HCT116 (cell line): Measurements from ENCODE around the gene LUM. TPM values are rescaled to one million over a fixed set of nuclear protein-coding genes. Genes with fewer than 3 reads are reported as not detected.

ENCODE experiments used
- ATAC-seq: fragments of 200-7000 bp; cut with Tn5 transposase; 2 replicates; pipeline ENCODE4 v1.9.1; 2020; ENCODE audit warnings: mild to moderate bottlenecking, moderate library complexity
- BruUV-seq: library from RNA; stranded (reverse); fragments of 400-500 nt; replicated peaks from 2 replicates; lab custom pipeline; 2021; lab: Mats Ljungman, UMichigan
- CTCF ChIA-PET: fragments of 300-600 bp; sonication (Branson Sonifier 250); formaldehyde crosslinking; loops from one replicate; lab custom pipeline; 2021; ENCODE audit warnings: antibody characterized with exemption; lab: Charles Lee
- POLR2A ChIA-PET: fragments of 300-600, 350-600 bp; sonication (Branson Sonifier 250); formaldehyde crosslinking; loops from one replicate; lab custom pipeline; 2021; ENCODE audit warnings: antibody characterized with exemption; lab: Charles Lee
- RAD21 ChIA-PET, 2 experiments: fragments of 300-600 bp; sonication (Branson Sonifier 250); formaldehyde crosslinking; loops; one replicate each; lab custom pipeline; 2023; ENCODE audit warnings: low total read pairs in 2 of 2; ENCODE audit not compliant: uncharacterized antibody in 2 of 2, unreplicated experiment in 2 of 2, low non-redundant PET in 1 of 2; lab: Charles Lee
- DNase-seq: peaks from one replicate; pipeline ENCODE4 v3.0.0-alpha.2; 2010; ENCODE audit warnings: low read depth, low spot score
- H2AFZ ChIP-seq: fragments of 200-600 bp; shearing (Covaris generic), sonication (generic); 2 replicates; pipeline ENCODE4 v1.6.1; 2017; ENCODE audit warnings: low read depth, mixed run types, mixed read lengths, antibody characterized with exemption, low read length; ENCODE audit not compliant: poor library complexity, severe bottlenecking
- H3K27ac ChIP-seq: 2 replicates; pipeline ENCODE4 v1.5.1; 2012; ENCODE audit warnings: low read depth, low read length
- H3K27me3 ChIP-seq: fragments of 200-600 bp; sonication (generic); 2 replicates; pipeline ENCODE4 v1.6.1; 2016; ENCODE audit warnings: mixed run types, low read length, mixed read lengths; ENCODE audit not compliant: insufficient read depth
- H3K36me3 ChIP-seq, 2 experiments: fragments of 200-500 bp in 1 of 2; fragments of 200-600 bp in 1 of 2; sonication (Bioruptor generic) in 1 of 2; sonication (generic) in 1 of 2; 2 replicates each; pipeline versions ENCODE4 v1.5.1 to v1.6.1; 2014 to 2016; ENCODE audit warnings: low read length in 2 of 2, inconsistent platforms in 1 of 2, mixed read lengths in 1 of 2, mixed run types in 1 of 2; ENCODE audit not compliant: insufficient read depth in 2 of 2, control insufficient read depth in 1 of 2
- H3K4me1 ChIP-seq, 2 experiments: fragments of 200-600 bp in 1 of 2; sonication (generic) in 1 of 2; 2 replicates each; pipeline versions ENCODE4 v1.5.1 to v1.6.1; 2012 to 2017; ENCODE audit warnings: low read length in 2 of 2, inconsistent platforms in 1 of 2, mild to moderate bottlenecking in 1 of 2, mixed read lengths in 1 of 2, mixed run types in 1 of 2, moderate library complexity in 1 of 2; ENCODE audit not compliant: insufficient read depth in 2 of 2, control insufficient read depth in 1 of 2
- H3K4me2 ChIP-seq: fragments of 200-600 bp; sonication (generic); 2 replicates; pipeline ENCODE4 v1.6.1; 2017; ENCODE audit warnings: mixed run types, low read length, mixed read lengths
- H3K4me3 ChIP-seq, 2 experiments: fragments of 200-600 bp in 1 of 2; sonication (generic) in 1 of 2; replicated peaks in 1 of 2; 2 replicates each; pipeline ENCODE4 v1.5.1; 2011 to 2016; ENCODE audit warnings: low read length in 2 of 2, control low read depth in 1 of 2, low read depth in 1 of 2, mild to moderate bottlenecking in 1 of 2, mixed read lengths in 1 of 2, mixed run types in 1 of 2
- H3K79me2 ChIP-seq: fragments of 200-600 bp; sonication (generic); 2 replicates; pipeline ENCODE4 v1.6.1; 2017; ENCODE audit warnings: mild to moderate bottlenecking, mixed run types, low read length, moderate library complexity, mixed read lengths; ENCODE audit not compliant: insufficient read depth
- H3K9ac ChIP-seq: fragments of 200-600 bp; sonication (generic); 2 replicates; pipeline ENCODE4 v1.6.1; 2016; ENCODE audit warnings: low read length, mixed read lengths
- H3K9me2 ChIP-seq: fragments of 200-600 bp; sonication (generic), shearing (Covaris generic); 2 replicates; pipeline ENCODE4 v1.6.1; 2017; ENCODE audit warnings: mixed run types, mild to moderate bottlenecking, moderate library complexity; ENCODE audit not compliant: insufficient read depth
- H3K9me3 ChIP-seq, 2 experiments: fragments of 200-500 bp in 1 of 2; fragments of 200-600 bp in 1 of 2; sonication (Bioruptor generic) in 1 of 2; sonication (generic) in 1 of 2; 2 replicates each; pipeline ENCODE4 v1.6.1; 2014 to 2017; ENCODE audit warnings: low read length in 2 of 2, mixed read lengths in 2 of 2, inconsistent platforms in 1 of 2, low read depth in 1 of 2, mild to moderate bottlenecking in 1 of 2, mixed run types in 1 of 2, moderate library complexity in 1 of 2; ENCODE audit not compliant: control insufficient read depth in 1 of 2, insufficient read depth in 1 of 2
- H4K20me1 ChIP-seq: fragments of 200-600 bp; sonication (generic), shearing (Covaris generic); 2 replicates; pipeline ENCODE4 v1.6.1; 2017; ENCODE audit warnings: mixed run types, mild to moderate bottlenecking, moderate library complexity; ENCODE audit not compliant: insufficient read depth
- ATF3 ChIP-seq: IDR thresholded peaks from 2 replicates; pipeline ENCODE4 v1.6.1; 2012
- CBX3 ChIP-seq: IDR thresholded peaks from 2 replicates; pipeline ENCODE4 v1.6.1; 2012; ENCODE audit warnings: low read depth
- CEBPB ChIP-seq: IDR thresholded peaks from 2 replicates; pipeline ENCODE4 v1.6.1; 2012; ENCODE audit warnings: low read depth
- EGR1 ChIP-seq: IDR thresholded peaks from 2 replicates; pipeline ENCODE4 v1.6.1; 2012; ENCODE audit warnings: low read depth
- ELF1 ChIP-seq: IDR thresholded peaks from 2 replicates; pipeline ENCODE4 v1.6.1; 2012; ENCODE audit warnings: low read depth, borderline replicate concordance
- EZH2 ChIP-seq: fragments of 200-600 bp; sonication (generic); IDR thresholded peaks from 2 replicates; pipeline ENCODE4 v1.6.1; 2017; ENCODE audit warnings: antibody characterized with exemption, mixed run types
- EZH2phosphoT487 ChIP-seq: fragments of 200-600 bp; IDR thresholded peaks from 2 replicates; pipeline ENCODE4 v1.6.1; 2018; ENCODE audit warnings: antibody characterized with exemption, borderline replicate concordance
- FOSL1 ChIP-seq: IDR thresholded peaks from 2 replicates; pipeline ENCODE4 v1.6.1; 2012; ENCODE audit warnings: low read depth
- JUND ChIP-seq: IDR thresholded peaks from 2 replicates; pipeline ENCODE4 v1.6.1; 2012
- POLR2A ChIP-seq: IDR thresholded peaks from 2 replicates; pipeline ENCODE4 v1.7.0; 2011; ENCODE audit warnings: borderline replicate concordance; ENCODE audit not compliant: insufficient read depth, insufficient read length; ENCODE audit errors: extremely low read depth
- RAD21 ChIP-seq: IDR thresholded peaks from 2 replicates; pipeline ENCODE4 v1.6.1; 2012; ENCODE audit warnings: low read depth, mild to moderate bottlenecking
- REST ChIP-seq: IDR thresholded peaks from 2 replicates; pipeline ENCODE4 v1.6.1; 2012; ENCODE audit warnings: low read depth
- SIN3A ChIP-seq: IDR thresholded peaks from 2 replicates; pipeline ENCODE4 v1.6.1; 2012; ENCODE audit warnings: low read depth
- SP1 ChIP-seq: IDR thresholded peaks from 2 replicates; pipeline ENCODE4 v1.6.1; 2012; ENCODE audit warnings: low read depth
- SRF ChIP-seq: IDR thresholded peaks from 2 replicates; pipeline ENCODE4 v1.6.1; 2012; ENCODE audit warnings: low read depth
- TCF7L2 ChIP-seq: IDR thresholded peaks from 2 replicates; pipeline ENCODE4 v1.7.0; 2011; ENCODE audit warnings: borderline replicate concordance, inconsistent platforms; ENCODE audit not compliant: insufficient read depth, insufficient read length; ENCODE audit errors: extremely low read depth
- YY1 ChIP-seq: IDR thresholded peaks from 2 replicates; pipeline ENCODE4 v1.6.1; 2011; ENCODE audit warnings: low read length, low read depth, moderate library complexity, mild to moderate bottlenecking; ENCODE audit not compliant: insufficient replicate concordance; ENCODE audit errors: extremely low read depth
- ZBTB33 ChIP-seq: IDR thresholded peaks from 2 replicates; pipeline ENCODE4 v1.6.1; 2011; ENCODE audit warnings: mild to moderate bottlenecking, low read length, moderate library complexity; ENCODE audit not compliant: insufficient replicate concordance; ENCODE audit errors: extremely low read depth
- intact Hi-C: fragments of 100-400 bp; cut with micrococcal nuclease; formaldehyde crosslinking; loops from 2 replicates; pipeline ENCODE4 v1.10.0; 2022
- total RNA-seq: library from RNA; stranded (reverse); gene quantifications from one replicate; pipeline ENCODE4 v1.2.1, GENCODE V29; 2021; ENCODE audit not compliant: unreplicated experiment

The LUM gene
- total RNA-seq, 1 experiment from 2014 or later = 0.69 TPM

- Histone ChIP-seq H3K27me3 (no peaks in the 10 kb centered on the region), H3K27ac (no peak overlapping the region), H3K4me1 (no peaks in the 10 kb centered on the region), H3K36me3 (no peaks in the 10 kb centered on the region), H3K79me2 (no peaks in the 10 kb centered on the region), H3K9ac (no peak overlapping the region), H4K20me1 (no peaks in the 10 kb centered on the region), H3K4me2 (no peak overlapping the region), H3K4me3 (no peak overlapping the region), H3K9me2 (no peaks in the 10 kb centered on the region), H3K9me3 (no peaks in the 10 kb centered on the region), H2AFZ (peak overlapping the region; percentile 8)
- TF ChIP-seq FOSL1 (no peak), TCF7L2 (no peak), CEBPB (no peak), REST (no peak), EZH2phosphoT487 (no peak), ZBTB33 (no peak), YY1 (no peak), RAD21 (no peak), EGR1 (no peak), ATF3 (no peak), CBX3 (no peak), SP1 (no peak), SRF (no peak), SIN3A (no peak), JUND (no peak), ELF1 (no peak), EZH2 (no peak), POLR2A (no peak)
- BruUV-seq = no TSS peak
- CTCF ChIA-PET = interaction anchor here (1.2 kb wide), 1 partner anchor 30 kb away, joined by 3 read pairs; no protein-coding TSS in a partner anchor
- POLR2A ChIA-PET = no interaction called here
- ATAC-seq (no peak), DNase-seq (no peak)
- intact Hi-C loops = no loop called here
- RAD21 ChIA-PET = no interaction called here
Observed at GRCh38 chr12:91138337-91138920, 27.1 kb upstream of the LUM start.
